ENCODE data around the gene KRT79.

Gene KRT79

DNA sequence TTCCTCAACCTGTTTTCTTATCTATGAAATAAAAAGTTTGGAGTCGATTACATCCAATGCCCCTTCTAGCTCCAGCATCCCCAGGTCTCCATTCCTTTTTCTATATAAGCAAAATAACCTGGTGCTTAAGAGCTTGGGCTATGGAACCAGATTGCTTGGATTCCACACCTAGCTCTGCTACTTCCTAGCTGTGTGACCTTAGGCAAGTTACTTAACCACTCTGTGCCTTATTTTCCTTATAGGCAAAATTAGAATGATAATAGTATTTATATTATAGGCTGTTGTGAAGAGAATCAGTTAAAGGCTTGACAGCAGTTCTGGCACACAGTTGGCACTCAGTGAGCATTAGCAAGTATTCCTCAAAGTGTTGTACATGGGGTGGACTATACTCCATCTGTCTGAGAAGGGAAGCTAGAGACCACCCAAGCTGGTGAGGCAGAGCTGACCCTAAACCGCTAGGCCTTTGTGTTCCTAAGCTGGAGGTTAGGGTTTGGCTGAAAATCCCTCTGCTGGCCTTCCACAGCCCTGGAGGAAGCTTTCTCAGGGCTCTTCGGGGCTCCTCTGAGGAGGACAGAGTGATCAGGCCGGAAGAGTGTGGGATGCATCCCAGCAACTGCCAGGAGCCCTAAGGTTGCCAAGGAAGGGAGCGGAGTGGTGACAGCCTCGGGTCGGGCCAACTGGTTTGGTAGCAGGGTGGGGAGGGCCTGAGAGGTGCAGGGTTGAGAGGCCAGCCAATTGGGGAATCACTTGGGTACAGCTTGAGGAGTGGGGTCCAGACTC lies 14.2 kb downstream of the KRT79 start:
- no peak overlapping the region for H3K27ac ChIP-seq
- CTCF ChIA-PET: interaction anchor here (1.2 kb wide), 1 partner anchor 34 kb away, joined by 6 read pairs; no protein-coding TSS in a partner anchor
- DNase-seq (ENCODE audit: low spot score): no peak
- TF ChIP-seq, protein P1, sequence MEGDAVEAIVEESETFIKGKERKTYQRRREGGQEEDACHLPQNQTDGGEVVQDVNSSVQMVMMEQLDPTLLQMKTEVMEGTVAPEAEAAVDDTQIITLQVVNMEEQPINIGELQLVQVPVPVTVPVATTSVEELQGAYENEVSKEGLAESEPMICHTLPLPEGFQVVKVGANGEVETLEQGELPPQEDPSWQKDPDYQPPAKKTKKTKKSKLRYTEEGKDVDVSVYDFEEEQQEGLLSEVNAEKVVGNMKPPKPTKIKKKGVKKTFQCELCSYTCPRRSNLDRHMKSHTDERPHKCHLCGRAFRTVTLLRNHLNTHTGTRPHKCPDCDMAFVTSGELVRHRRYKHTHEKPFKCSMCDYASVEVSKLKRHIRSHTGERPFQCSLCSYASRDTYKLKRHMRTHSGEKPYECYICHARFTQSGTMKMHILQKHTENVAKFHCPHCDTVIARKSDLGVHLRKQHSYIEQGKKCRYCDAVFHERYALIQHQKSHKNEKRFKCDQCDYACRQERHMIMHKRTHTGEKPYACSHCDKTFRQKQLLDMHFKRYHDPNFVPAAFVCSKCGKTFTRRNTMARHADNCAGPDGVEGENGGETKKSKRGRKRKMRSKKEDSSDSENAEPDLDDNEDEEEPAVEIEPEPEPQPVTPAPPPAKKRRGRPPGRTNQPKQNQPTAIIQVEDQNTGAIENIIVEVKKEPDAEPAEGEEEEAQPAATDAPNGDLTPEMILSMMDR (conservative IDR thresholded peaks at IDR 0.05; ENCODE audit: low read depth): no peak
- POLR2A ChIA-PET (ENCODE audit: low non-redundant PET): no interaction called here

DNA sequence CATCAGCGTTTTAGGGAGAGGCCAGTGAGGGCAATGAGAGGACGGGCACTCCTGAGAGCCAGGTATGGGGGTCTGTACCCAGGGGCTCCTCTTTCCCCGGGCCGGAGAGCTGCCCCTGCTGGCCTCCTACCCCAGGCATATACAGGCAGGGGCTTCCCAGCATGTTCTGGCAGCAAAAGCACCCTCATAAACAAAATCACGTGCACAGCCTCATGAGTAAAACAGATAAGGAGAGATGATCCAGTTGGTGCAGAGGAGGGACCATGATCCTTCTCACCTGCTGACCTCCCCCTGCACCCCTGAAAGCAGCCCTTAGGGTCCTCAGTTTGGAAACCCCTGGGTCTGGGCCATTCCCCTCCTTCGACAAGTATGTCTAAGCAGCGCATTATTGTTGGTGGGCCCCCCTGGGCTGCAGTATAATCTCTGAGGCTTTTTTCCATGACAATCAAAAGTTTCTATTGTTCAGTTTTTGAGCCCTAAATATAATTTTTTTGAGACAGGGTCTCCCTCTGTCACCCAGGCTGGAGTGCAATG lies 15.2 kb downstream of the KRT79 start:
- POLR2A ChIA-PET (ENCODE audit: low non-redundant PET): no interaction called here
- H3K27ac ChIP-seq: no peak overlapping the region
- CTCF ChIA-PET: no interaction called here
- DNase-seq (ENCODE audit: low spot score): no peak
- TF ChIP-seq, protein P1 (conservative IDR thresholded peaks at IDR 0.05; ENCODE audit: low read depth): no peak

DNA sequence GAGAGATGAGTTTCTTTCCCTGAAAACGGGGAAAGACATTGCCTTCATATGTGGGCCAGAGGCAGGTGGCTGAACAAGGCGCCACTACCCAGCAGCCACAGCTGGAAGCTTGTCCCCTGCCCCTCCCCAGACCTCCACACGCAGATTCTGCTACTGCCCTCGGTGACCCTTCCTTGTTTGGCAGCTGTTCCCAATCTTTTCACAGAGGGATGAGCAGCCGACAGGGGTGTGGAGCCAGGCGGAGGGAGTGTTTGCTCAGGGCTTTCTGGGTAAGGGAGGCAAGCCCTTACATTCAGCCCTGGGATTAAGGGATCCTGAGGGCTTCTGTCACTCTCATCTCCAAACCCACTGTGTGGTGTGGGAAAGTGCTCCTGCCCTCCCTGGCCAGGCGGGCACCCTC lies 15.7 kb downstream of the KRT79 start:
- ChIA-PET CTCF (no interaction called here), POLR2A (ENCODE audit: low non-redundant PET) (no interaction called here)
- DNase-seq (ENCODE audit: low spot score): no peak
- no peak overlapping the region for H3K27ac ChIP-seq
- TF ChIP-seq, protein P1 (conservative IDR thresholded peaks at IDR 0.05; ENCODE audit: low read depth): no peak

GRCh38 chr12:52817699-52818238 lies 16.3 kb downstream of the KRT79 start:
- no peak for DNase-seq (ENCODE audit: low spot score)
- ChIA-PET POLR2A (ENCODE audit: low non-redundant PET) (no interaction called here), CTCF (no interaction called here)
- TF ChIP-seq, protein P1 (conservative IDR thresholded peaks at IDR 0.05; ENCODE audit: low read depth): no peak
- no peak overlapping the region for H3K27ac ChIP-seq

DNA sequence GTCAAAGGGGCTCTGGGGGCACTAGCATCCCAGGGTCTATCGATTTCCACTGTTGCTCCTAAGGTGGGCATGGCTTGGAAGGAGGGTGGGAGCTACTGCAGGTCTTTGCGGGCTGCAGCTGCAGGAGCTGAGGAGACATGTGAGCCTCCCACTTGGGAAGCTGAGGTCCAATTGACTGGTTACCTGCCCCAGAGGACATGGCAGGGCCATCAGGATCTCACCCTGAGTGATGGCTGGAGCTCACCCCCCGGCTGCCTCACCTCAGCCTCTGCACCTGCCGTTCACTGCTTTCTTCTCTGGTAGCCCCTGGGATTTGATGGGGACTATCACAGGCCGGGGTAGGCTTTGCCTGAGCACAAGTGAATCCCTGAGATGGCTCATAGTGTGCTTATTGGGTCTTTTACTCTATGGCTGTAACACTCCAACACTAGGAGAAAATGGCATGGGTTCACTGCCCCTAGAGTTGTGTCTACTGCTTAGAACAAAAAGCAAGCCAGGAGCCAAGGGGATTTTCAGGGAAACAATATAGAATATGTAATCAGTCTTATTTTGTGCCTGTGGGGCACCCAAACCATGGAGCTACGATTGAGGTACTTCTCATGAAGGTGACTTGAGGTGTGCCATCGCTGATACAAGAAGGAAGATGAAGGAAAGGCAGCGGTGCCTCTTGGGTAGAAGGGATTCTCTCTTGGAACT lies 17.0 kb downstream of the KRT79 start:
- TF ChIP-seq, protein P1 (conservative IDR thresholded peaks at IDR 0.05; ENCODE audit: low read depth): no peak
- no peak overlapping the region for H3K27ac ChIP-seq
- ChIA-PET POLR2A (ENCODE audit: low non-redundant PET) (no interaction called here), CTCF (no interaction called here)
- no peak for DNase-seq (ENCODE audit: low spot score)

DNA sequence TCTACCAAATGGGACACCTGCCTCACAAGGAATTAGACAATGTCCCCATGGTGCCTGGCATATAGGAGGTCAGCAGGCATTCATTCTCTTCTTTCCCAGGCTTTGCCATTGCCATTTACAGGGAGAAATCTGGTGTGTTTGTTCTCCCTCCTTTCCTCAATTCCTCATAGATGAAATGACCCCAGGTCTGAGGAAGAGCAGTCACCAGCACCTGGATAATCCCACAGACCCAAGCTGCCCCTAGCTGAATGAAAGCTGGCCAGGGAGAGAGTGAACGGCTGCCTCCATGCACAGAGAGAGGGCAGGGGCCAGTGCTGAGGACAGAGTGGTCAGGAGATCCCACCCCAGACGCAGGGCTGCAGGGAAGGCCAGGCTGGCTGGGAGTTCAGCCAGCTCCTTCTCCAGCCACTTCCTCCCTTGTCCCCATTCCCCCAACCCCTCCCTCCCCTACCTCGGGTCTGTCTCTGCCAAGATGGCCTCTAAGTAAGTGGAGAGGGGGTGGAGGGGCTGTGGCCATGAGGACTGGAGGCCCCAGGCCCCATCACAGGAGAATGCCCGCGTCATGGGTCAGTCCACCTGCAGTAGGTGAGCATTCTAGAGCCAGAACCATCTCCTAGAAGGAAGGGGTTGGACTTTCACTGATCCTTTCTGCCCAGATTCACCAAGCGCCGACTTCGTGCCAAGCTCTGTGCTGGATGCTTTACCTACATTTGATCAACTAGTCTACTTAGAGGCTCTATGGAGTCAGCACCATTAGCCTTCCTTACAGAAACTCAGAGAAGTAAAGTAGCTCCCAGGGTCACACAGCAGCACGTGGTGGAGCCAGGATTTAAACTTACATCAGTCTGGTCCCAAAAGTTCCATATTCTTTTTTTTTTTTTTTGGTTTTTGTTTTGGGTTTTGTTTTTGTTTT lies 18.2 kb downstream of the KRT79 start:
- POLR2A ChIA-PET (ENCODE audit: low non-redundant PET): no interaction called here
- H3K27ac ChIP-seq: no peak overlapping the region
- CTCF ChIA-PET: no interaction called here
- no peak for DNase-seq (ENCODE audit: low spot score)
- TF ChIP-seq, protein P1 (conservative IDR thresholded peaks at IDR 0.05; ENCODE audit: low read depth): no peak
